ENCODE data around the gene OR2T12.
"Not testable (repeated sequence)": the region's sequence is repeated elsewhere in the genome, so short reads cannot be mapped to it uniquely, and the experiment has no call there.

OR2T12 gene

DNA sequence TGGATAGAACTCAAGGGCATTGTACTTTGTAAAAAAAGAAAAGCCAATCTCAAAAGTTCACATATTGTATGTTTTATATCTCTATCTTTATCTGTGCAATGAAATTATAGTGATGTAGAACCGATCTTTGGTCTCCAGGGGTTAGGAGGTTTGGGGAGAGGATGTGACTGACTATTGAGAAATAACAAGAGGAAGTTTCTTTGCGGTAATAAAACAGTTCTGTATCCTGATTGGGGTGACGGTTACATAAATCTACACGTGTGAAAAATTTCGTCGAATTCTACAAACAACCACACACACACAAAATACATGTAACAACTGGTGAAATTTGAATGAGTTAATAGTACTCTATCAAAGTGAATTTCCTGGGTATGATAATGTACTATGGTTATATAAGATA is 14.8 kb downstream of the OR2T12 start:
- TF ChIP-seq CTCF (IDR thresholded peaks at IDR 0.05), result no peak
- DNase-seq (ENCODE audit: low spot score), result no peak
- Histone ChIP-seq H3K4me3 (no peak overlapping the region), H3K27ac (no peak overlapping the region)

GRCh38 chr1:248277876-248278275 is 25.3 kb downstream of the OR2T12 start, which contains the start of gene OR2T33:
Gene OR2T33 (minus strand): TSS chr1:248277976. CDS start chr1:248273814, 4,162 bp downstream.
- H3K4me3 ChIP-seq, result no peak within 1 kb of the TSS
- TF ChIP-seq CTCF (IDR thresholded peaks at IDR 0.05), result no peak
- DNase-seq (ENCODE audit: low spot score), result no peak
- no peak within 1 kb of the TSS for H3K27ac ChIP-seq

- H3K4me3 ChIP-seq; DNase-seq (ENCODE audit: low spot score); H3K27ac ChIP-seq: not testable (repeated sequence)
These were observed 30.0 kb downstream of the OR2T12 start for GRCh38 chr1:248273225-248273624.

GRCh38 chr1:248268178-248268577 is 35.0 kb downstream of the OR2T12 start:
- no peak for DNase-seq (ENCODE audit: low spot score)
- no peak overlapping the region for H3K4me3 ChIP-seq
- TF ChIP-seq CTCF (IDR thresholded peaks at IDR 0.05), result no peak
- H3K27ac ChIP-seq, result no peak overlapping the region

DNA sequence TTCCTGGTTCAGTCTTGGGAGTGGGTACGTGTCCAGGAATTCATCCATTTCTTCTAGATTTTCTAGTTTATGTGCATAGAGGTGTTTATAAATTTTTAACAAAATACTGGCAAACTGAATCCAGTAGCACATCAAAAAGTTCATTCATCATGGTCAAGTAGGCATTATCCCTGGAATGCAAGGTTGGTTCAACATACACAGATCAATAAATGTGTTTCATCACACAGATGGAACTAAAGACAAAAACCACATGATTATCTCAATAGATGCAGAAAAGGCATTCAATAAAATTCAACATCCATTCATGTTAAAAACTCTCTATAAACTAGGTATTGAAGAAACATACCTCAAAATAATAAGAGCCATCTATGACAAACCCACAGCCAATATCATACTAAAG is 43.9 kb downstream of the OR2T12 start:
- H3K27ac ChIP-seq; H3K4me3 ChIP-seq; DNase-seq (ENCODE audit: low spot score): not testable (repeated sequence)

DNA sequence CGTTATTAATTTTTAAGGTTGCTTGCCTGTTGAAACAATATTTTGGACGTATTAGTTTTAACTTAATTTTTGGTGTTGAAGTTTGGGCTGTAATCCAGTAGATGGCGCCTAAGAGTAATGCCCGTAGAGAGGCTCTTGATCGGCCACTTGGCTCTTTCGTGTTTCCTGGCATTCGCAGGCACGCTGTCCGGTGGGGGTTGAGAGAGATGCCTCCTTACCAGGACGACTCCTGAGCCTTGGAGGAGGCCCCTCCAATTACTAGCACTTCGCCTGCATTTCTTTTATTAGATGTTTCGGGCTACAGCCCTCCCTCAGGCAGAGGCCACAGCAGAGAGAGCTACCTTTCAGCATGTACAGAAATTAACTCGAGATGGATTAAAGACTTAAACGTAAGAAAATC is 60.0 kb downstream of the OR2T12 start:
- no peak overlapping the region for H3K4me3 ChIP-seq
- no peak overlapping the region for H3K27ac ChIP-seq
- TF ChIP-seq CTCF (IDR thresholded peaks at IDR 0.05), result no peak
- DNase-seq (ENCODE audit: low spot score), result no peak
